GM19455 (cell line): ENCODE measurements around the gene YWHAQ.
"Not testable (repeated sequence)": the region's sequence is repeated elsewhere in the genome, so short reads cannot be mapped to it uniquely, and the experiment has no call there.

Source experiments
- ATAC-seq: cut with Tn5 transposase; IDR thresholded peaks from one replicate; pipeline ENCODE4 v1.9.1; 2021; ENCODE audit not compliant: unreplicated experiment

YWHAQ gene

DNA sequence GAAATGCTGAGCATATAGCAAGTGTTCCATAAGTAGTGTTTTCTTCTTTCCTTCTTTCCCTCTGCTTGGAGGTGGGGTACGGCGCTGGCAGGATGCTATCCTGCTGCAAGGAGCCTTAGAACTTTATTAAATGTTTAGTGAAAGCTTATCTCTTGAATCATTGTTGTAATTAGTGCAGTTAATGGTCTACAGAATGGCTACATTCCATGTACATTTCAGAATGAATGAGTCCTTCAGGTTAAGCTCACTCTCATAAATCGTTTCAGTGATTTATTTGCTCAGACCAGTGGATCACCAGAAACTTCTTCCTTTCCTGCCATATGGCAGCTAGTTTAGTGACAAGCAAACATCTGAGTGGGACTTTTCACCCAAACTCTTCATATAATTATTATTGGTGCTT is 3.3 kb upstream of the YWHAQ start:
- ATAC-seq: no peak

DNA sequence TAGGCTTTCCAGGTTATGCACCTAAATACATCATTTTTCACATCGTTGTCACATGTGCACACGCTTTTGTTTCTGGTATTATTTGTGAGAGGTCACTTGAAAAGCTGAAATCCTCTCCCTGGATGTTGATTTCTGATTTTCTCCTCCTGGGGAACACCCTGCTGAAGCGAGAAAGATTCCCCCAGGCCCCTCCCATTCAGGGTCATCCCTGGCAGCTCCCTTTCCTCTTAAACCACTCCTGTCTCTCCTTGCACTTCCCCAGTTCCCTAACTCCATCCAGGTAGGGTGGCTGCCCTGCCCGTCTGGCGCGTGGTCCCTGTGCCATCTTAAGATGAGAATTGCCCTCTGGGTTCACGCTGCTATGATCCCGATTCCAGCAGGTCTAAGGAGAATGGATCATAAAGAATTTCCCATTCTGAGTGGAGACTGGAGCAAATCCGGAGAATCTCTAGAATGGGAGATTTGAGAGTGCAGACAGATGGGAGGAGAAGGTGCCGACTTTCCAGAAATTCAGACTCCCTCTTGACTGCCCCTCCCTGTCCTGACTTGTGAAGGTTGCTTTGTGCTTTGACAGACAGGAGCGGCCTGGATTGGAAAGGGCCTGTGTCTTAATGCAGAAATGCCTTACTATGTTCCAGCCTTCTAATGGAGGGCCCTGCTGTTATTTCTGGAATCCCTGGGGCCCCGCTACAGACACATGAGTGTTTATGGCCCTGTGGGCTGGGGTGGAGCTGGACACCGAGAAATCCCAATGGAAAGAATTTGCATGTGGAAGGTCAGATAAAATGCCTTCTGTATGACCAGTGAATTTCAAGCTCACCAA is 1.3 kb upstream of the YWHAQ start:
- ATAC-seq: no peak

DNA sequence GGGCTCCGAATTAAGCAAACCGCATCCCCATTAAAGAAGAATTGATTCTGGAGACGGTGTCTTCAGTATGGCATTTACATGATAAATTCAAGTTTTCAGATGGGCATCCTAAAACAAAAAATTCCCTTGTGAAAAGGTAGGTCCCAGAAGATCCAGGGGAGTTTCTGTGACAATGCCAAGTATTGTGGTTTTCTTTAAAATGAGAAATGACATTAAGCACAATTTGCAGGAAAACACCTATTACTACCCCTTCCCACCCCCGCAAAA is 689 bp upstream of the YWHAQ start:
- ATAC-seq: no peak

- peak; percentile 54 for ATAC-seq
Observed at GRCh38 chr2:9630117-9630735, 571 bp downstream of the YWHAQ start.

DNA sequence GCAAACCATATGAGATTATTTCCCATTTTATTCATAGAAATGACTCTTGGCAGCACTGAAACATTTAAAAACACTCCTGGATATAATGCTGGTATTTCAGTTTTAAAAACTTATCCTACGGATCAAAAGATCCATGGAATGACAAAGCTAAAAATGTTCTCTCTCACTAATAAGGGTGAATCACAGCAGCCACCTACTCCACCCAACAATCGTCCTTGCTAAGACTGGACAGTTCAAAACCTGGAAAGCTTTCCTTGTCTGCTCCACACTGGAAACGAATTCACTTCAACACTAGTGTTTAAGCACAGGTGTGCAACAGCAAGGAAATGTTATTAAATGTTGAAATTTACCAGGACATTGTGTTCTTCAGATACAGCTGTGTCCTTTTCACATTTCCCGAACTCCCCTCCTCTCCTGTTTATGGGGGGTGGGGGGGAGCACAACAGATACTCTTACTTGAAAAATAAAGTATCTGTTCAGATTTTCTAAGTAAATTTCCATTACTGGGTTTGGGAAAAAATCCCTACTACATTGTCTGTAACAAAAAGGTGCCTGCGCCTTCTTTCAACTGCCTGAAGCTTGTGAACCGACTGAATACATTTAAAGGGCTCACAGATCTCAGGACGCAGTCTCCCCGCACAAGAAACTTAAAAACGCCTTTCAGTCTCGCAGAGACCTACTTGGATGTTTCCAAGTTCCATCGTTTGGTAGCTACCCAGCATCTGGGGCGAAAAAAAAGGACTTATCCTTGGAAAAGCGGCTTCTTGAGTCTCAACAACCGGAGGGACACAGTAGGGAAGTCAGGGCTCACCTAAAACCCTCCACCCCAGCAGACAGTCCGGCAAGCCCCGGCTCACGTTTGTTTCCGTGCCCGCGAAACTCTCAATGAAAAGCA is 1.3 kb downstream of the YWHAQ start:
- no peak for ATAC-seq

DNA sequence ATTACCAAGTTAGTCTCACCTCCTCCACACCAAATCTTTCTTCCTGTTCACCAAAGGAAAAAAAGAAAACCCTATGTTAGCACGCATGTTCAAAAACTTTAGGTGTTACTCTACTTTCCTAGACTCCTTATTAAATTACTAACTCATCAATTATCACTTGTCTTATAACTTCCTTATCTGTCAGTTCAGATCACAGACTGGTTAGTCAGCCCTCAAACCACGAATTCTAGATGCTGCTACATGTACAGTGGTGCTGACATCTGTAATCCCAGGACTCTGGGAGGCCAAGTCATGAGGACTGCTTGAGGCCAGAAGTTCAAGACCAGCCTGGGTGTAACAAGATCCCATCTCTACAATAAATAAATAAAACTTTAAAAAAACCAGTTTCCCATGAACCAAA is 3.5 kb downstream of the YWHAQ start:
- no peak for ATAC-seq

GRCh38 chr2:9623151-9623550 is 7.6 kb downstream of the YWHAQ start:
- no peak for ATAC-seq

- ATAC-seq: not testable (repeated sequence)
Observed at GRCh38 chr2:9621655-9622054, 9.1 kb downstream of the YWHAQ start.

DNA sequence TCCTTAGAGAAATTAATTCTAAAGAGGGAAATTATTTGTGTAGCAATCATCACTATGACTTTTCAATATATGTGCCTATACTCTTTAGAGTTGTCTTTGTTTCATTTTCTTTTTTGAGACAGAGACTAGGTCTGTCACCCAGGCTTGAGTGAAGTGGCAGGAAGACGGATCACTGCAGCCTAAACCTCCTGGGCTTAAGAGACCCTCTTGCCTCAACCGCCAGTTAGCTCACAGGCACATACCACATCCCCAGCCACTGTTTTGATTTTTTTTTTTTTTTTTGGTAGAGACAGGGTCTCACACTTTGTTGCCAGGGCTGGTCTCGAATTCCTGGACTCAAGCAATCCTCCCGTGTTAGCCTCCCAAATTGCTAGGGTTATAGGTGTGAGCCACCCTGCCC is 12.4 kb downstream of the YWHAQ start:
- ATAC-seq: no peak

DNA sequence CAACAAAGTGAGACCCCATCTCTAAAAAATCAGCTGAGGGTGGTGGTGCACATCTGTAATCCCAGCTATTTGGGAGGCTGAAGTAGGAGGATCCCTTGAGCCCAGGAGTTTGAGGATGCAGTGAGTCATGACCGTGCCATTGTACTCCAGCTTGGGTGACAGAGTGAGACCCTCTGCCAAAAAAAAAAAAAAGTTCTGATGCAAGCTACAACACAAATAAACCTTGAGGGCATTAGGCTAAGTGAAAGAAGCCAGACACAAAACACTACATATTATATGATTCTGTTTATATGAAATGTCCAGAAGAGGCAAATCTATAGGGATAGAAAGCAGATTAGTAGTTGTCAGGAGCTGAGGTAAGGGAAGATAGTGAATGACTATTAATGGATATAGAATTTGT is 13.0 kb downstream of the YWHAQ start:
- no peak for ATAC-seq

DNA sequence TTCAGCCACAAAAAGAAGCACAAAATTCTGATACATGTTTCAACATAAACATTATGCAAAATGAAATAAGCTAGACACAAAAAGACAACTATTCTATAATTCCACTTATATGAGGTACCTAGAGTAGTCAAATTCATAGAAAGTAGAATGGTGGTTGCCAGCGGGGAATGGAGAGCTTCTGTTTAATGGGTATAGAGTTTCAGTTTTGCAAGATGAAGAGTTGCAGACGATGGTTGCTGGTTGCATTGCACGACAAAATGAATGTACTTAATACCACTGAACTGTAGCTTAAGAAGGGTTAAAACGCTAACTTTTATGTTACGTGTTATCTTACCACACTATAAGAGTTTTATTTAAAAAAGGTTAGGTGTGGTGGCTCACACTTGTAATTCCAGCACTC is 13.5 kb downstream of the YWHAQ start:
- no peak for ATAC-seq

GRCh38 chr2:9614562-9614961 is 16.2 kb downstream of the YWHAQ start:
- ATAC-seq: no peak

DNA sequence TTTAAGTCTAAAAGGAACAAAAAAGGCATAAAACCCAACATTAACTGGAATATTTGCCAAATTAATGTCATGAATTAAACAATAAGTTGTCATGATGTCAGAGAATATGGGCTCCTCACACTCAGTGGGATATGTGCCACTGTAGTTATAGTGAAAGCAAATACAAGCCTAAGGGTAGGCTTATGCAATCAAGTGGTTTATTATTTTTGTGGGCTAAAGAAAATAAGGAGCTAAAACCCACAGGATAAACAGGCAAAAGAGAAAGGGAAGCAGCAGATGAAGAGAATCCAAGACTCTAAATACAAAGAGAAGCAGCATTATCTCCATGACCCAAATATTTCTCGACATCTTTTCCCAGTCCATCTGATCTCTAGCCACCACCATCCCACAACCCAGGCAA is 17.5 kb downstream of the YWHAQ start:
- no peak for ATAC-seq

DNA sequence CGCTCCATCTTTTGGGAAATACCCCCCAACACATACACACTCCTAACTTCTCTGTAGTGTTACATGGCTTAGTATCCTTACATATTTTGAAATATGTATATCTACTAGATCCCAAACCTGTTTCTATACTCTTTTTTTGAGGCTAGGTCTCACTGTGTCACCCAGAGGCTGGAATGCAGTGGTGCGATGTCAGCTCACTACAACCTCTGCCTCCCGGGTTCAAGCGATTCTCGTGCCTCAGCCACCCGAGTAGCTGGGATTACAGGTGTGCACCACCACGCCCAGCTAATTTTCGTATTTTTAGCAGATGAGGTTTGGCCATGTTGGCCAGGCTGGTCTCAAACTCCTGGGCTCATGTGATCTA is 19.3 kb downstream of the YWHAQ start:
- ATAC-seq: not testable (repeated sequence)

GRCh38 chr2:9610781-9611548 is 19.8 kb downstream of the YWHAQ start:
- ATAC-seq: no peak

- ATAC-seq: not testable (repeated sequence)
Observed at GRCh38 chr2:9608491-9608890, 22.3 kb downstream of the YWHAQ start.

- no peak for ATAC-seq
Observed at GRCh38 chr2:9602412-9602811, 28.4 kb downstream of the YWHAQ start.

DNA sequence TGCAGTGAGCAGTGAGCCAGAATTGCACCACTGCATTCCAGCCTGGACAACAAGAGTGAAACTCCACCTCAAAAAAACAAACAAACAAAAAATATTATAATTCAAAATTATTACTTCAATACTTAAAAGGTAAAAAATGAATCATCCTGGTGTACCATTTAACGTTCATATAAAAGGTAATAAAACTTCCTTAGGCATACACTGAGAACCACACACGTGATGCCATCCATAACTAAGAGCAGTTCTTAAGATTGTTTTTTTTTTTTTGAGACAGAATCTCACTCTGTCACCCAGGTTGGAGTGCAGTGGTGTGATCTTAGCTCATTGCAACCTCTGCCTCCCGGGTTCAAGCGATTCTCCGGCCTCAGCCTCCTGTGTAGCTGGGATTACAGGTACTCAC is 29.4 kb downstream of the YWHAQ start:
- ATAC-seq: no peak

DNA sequence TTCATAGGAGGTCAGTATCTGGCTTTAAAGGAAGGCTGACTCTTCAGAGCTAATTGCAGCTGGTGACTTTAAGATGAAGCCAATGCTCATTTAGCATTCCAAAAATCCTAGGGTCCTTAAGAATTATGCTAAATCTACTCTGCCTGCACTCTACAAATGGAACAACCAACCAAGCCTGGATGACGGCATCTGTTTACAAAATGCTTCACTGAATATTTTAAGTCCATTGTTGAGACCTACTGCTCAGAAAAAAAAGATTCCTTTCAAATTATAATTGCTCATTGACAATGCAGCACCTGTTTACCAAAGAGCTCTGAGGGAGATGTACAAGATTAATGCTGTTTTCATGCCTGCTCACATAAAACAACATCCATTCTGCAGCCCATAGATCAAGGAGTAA is 31.4 kb downstream of the YWHAQ start:
- no peak for ATAC-seq

DNA sequence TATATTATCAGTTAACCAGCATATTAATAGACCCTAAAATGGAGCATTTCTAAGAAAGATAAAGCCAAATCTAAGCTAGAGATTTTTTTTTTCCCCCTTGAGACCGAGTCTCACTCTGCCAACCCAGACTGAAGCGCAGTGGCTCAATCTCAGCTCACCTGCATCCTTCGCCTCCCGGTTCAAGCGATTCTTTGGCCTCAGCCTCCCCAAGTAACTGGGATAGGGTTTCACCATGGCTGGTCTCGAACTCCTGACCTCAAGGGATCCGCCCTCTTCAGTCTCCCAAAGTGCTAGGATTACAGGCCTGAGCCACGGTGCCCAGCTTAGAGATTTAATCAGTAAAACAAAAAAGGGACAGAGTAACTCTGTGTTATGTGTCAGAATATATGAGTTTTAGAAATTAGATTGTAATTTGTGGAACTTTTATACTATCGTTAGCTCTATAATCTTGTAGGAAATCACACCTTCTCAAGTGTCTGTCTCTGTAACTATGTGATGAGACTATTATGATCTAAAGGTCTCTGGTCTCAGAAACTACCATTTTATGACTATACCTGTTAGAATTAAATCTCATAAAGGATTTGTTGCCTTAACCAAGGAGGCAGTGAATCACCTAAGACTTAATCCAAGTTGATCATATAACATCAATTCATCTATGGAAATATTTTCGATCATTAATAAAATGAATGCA is 34.0 kb downstream of the YWHAQ start:
- no peak for ATAC-seq

DNA sequence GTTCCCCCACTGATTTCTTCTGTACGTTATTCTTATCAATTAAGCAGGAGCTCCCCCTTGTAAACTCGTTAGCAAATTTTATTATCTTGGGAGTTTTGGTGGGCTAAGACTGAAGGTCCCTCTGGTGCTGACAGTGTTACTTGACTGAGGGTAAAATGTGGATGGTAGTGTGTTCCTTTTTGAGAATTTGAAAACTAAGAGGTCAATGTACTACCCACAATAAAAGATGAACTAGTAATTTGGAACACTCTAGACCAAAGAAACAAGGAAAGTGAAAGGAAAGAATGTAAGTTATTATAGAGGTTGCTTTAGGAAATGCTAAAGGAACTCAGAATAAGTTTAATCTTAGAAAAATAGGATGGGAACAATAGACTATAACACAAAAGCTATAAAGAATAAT is 35.1 kb downstream of the YWHAQ start:
- no peak for ATAC-seq
